ENCODE measurements around the gene BEND3.

- TF ChIP-seq POLR2A (IDR thresholded peaks at IDR 0.05): no peak
- TF ChIP-seq, protein P1, sequence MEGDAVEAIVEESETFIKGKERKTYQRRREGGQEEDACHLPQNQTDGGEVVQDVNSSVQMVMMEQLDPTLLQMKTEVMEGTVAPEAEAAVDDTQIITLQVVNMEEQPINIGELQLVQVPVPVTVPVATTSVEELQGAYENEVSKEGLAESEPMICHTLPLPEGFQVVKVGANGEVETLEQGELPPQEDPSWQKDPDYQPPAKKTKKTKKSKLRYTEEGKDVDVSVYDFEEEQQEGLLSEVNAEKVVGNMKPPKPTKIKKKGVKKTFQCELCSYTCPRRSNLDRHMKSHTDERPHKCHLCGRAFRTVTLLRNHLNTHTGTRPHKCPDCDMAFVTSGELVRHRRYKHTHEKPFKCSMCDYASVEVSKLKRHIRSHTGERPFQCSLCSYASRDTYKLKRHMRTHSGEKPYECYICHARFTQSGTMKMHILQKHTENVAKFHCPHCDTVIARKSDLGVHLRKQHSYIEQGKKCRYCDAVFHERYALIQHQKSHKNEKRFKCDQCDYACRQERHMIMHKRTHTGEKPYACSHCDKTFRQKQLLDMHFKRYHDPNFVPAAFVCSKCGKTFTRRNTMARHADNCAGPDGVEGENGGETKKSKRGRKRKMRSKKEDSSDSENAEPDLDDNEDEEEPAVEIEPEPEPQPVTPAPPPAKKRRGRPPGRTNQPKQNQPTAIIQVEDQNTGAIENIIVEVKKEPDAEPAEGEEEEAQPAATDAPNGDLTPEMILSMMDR (IDR thresholded peaks at IDR 0.05): no peak
- TF ChIP-seq POLR2AphosphoS5 (IDR thresholded peaks at IDR 0.05): no peak
- no peak for TF ChIP-seq EP300 (IDR thresholded peaks at IDR 0.05)
Observed at GRCh38 chr6:107077710-107078109, 37.6 kb downstream of the BEND3 start.

All from stomach (tissue), 4 donors.